GM23248 (cell line): ENCODE data around the gene RNLS.

ENCODE experiments used
- EZH2 ChIP-seq: fragments of 200-600 bp; sonication (generic); IDR thresholded peaks from 2 replicates; pipeline ENCODE4 v1.6.1; 2018; ENCODE audit warnings: antibody characterized with exemption, mild to moderate bottlenecking; ENCODE audit not compliant: insufficient read depth, poor library complexity, severe bottlenecking
- EZH2phosphoT487 ChIP-seq: fragments of 200-600 bp; sonication (generic); IDR thresholded peaks from 2 replicates; pipeline ENCODE4 v1.6.1; 2018; ENCODE audit warnings: antibody characterized with exemption, moderate library complexity, mild to moderate bottlenecking, low read depth; ENCODE audit not compliant: insufficient read depth

- TF ChIP-seq EZH2 (no peak), EZH2phosphoT487 (no peak)
Observed at GRCh38 chr10:88544140-88544870, 38.8 kb downstream of the RNLS start.
